Thoracic aorta (tissue), 2 donors: Measurements from ENCODE around the gene CENPP. TPM values are rescaled to one million over a fixed set of nuclear protein-coding genes. Genes with fewer than 3 reads are reported as not detected.

Experiments used
- ATAC-seq: fragments of 150-250 bp; one replicate; pipeline ENCODE4 v1.8.0; 2017; ENCODE audit warnings: low read depth; ENCODE audit not compliant: insufficient number of reproducible peaks, low FRiP score
- DNase-seq: peaks from one replicate; pipeline ENCODE4 v3.0.0-alpha.2; 2020; ENCODE audit warnings: low spot score
- H3K27ac ChIP-seq, 2 donors: fragments of 200-600 bp; sonication (generic); 1 replicate in 1 of 2; 2 replicates in 1 of 2; pipeline ENCODE4 v1.5.1; 2016; ENCODE audit warnings: mild to moderate bottlenecking in 2 of 2, moderate library complexity in 2 of 2
- H3K27me3 ChIP-seq: fragments of 200-600 bp; sonication (generic); replicated peaks from 2 replicates; pipeline ENCODE4 v1.6.0; 2016; ENCODE audit warnings: mild to moderate bottlenecking; ENCODE audit not compliant: insufficient read depth
- H3K36me3 ChIP-seq: fragments of 200-600 bp; sonication (generic); one replicate; pipeline ENCODE4 v1.5.1; 2016
- H3K4me1 ChIP-seq, 2 donors: fragments of 200-600 bp; sonication (generic); 1 replicate in 1 of 2; 2 replicates in 1 of 2; pipeline versions ENCODE4 v1.5.1 to v1.6.0; 2016; ENCODE audit warnings: low read depth in 2 of 2, mild to moderate bottlenecking in 1 of 2; ENCODE audit not compliant: control insufficient read depth in 1 of 2
- H3K4me3 ChIP-seq: fragments of 200-600 bp; sonication (generic); 2 replicates; pipeline ENCODE4 v1.5.1; 2016; ENCODE audit warnings: mild to moderate bottlenecking
- H3K9me3 ChIP-seq: fragments of 200-600 bp; sonication (generic); 2 replicates; pipeline ENCODE4 v1.5.1; 2016
- CTCF ChIP-seq: fragments of 200-600 bp; sonication (generic); IDR thresholded peaks from one replicate; pipeline ENCODE4 v1.5.1; 2019; ENCODE audit warnings: antibody characterized with exemption
- total RNA-seq, 2 donors: library from RNA; depleted of rRNA; stranded (reverse); fragments of >200 nt; gene quantifications; one replicate each; pipeline versions ENCODE4 v1.1.0 to v1.2.3, GENCODE V29; 2016

The CENPP gene
- total RNA-seq, 2 donors from 2014 or later, result 3.8 to 13.6 TPM

DNA sequence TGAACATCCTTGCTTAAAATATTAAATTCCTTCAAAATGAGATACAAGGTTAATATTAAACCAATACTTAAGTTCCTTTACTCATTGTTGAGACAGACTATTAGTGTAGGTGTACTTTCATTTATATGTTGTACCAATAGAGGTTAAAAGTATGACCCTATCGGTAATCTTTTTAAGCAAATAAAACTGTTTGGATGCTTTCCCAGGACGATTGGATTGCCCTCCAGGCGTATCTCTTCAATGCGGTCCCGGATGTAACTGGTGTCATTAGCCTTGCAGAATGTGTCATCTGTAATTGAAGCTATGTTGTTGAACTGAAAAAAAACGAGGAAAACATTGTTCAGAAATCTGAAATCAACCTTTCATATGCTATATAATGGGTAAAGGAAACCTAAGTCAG lies 59.7 kb downstream of the CENPP start:
- no peaks in the 10 kb centered on the region for H3K9me3 ChIP-seq
- no peaks in the 10 kb centered on the region for H3K27me3 ChIP-seq
- TF ChIP-seq CTCF, result no peak
- peaks cover 6 to 56% of the 10 kb centered on the region in 2 donors for H3K4me1 ChIP-seq
- H3K27ac ChIP-seq, result peak overlapping the region; percentile 76 to 80
- no peak for ATAC-seq
- DNase-seq, result no peak
- H3K4me3 ChIP-seq, result no peak overlapping the region
- peaks cover 14% of the 10 kb centered on the region for H3K36me3 ChIP-seq

- Histone ChIP-seq H3K27me3 (no peaks in the 10 kb centered on the region), H3K4me3 (no peak overlapping the region), H3K9me3 (no peaks in the 10 kb centered on the region), H3K27ac (peak overlapping the region; percentile 76 to 80), H3K4me1 (peaks cover 6 to 60% of the 10 kb centered on the region in 2 donors), H3K36me3 (peaks cover 14% of the 10 kb centered on the region)
- ATAC-seq (no peak), DNase-seq (no peak)
- TF ChIP-seq CTCF, result no peak
Measured at GRCh38 chr9:92385953-92386352, 60.2 kb downstream of the CENPP start.

GRCh38 chr9:92392690-92393089 lies 66.9 kb downstream of the CENPP start:
- Histone ChIP-seq H3K4me1 (peaks cover 13 to 45% of the 10 kb centered on the region in 2 donors), H3K9me3 (no peaks in the 10 kb centered on the region), H3K36me3 (peaks cover 18% of the 10 kb centered on the region), H3K27me3 (no peaks in the 10 kb centered on the region), H3K27ac (peak overlapping the region; percentile 37 to 57), H3K4me3 (no peak overlapping the region)
- DNase-seq, result no peak
- ATAC-seq, result no peak
- no peak for TF ChIP-seq CTCF

DNA sequence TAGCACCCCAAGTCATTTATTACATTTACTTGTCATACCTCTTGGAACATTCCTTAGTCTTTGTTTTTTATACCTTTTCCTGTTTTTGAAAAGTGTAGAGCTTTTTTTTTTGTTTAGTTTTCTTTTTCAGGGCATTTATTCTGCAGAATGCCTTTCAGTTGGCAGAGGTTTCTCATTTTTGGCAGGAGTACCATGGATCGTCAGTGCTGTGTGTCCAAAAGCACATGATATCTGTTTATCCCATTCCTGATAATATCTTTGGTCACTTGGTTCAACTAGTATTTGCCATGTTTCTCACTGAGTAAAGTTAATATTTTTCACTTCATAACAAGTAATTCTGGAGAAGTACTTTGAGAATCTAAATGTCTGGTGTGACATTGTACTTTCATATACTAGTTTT lies 67.9 kb downstream of the CENPP start:
- no peak for TF ChIP-seq CTCF
- no peaks in the 10 kb centered on the region for H3K27me3 ChIP-seq
- peak overlapping the region; percentile 37 to 57 for H3K27ac ChIP-seq
- H3K4me1 ChIP-seq, result peaks cover 13 to 43% of the 10 kb centered on the region in 2 donors
- H3K4me3 ChIP-seq, result peak overlapping the region; percentile 12
- ATAC-seq, result no peak
- peaks cover 20% of the 10 kb centered on the region for H3K36me3 ChIP-seq
- H3K9me3 ChIP-seq, result no peaks in the 10 kb centered on the region
- DNase-seq, result no peak

DNA sequence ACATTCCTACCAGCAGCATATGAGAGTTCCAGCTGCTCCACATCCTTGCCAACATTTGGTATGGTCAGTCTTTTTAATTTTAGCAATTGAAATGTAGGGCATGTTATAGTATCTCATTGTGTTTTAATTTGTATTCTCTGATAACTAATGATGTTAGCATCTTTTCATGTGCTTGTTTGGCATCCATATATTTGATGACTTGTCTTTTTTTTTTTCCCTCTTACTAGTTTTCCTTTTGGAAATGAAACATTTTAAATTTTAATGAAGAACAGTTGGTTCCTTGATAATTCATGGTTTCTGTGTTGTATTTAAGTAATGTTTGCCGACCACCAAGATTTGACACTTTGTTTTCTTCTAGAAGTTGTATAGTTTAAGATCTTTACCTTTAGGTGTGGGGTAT lies 69.9 kb downstream of the CENPP start:
- H3K27me3 ChIP-seq, result no peaks in the 10 kb centered on the region
- DNase-seq (no peak), ATAC-seq (no peak)
- H3K4me1 ChIP-seq, result peaks cover 6 to 47% of the 10 kb centered on the region in 2 donors
- peaks cover 20% of the 10 kb centered on the region for H3K36me3 ChIP-seq
- no peak for TF ChIP-seq CTCF
- H3K27ac ChIP-seq, result peak overlapping the region; percentile 9 to 37
- H3K4me3 ChIP-seq, result no peak overlapping the region
- H3K9me3 ChIP-seq, result no peaks in the 10 kb centered on the region
